ENCODE measurements around the gene CRIM1.

CRIM1 gene

GRCh38 chr2:36582538-36582937 is 227.0 kb downstream of the CRIM1 start:
- TF ChIP-seq CREB1 (IDR thresholded peaks at IDR 0.05; ENCODE audit: low read depth): no peak
- TF ChIP-seq TCF12 (IDR thresholded peaks at IDR 0.05; ENCODE audit: low read depth): no peak
- TF ChIP-seq EP300 (IDR thresholded peaks at IDR 0.05; ENCODE audit: borderline replicate concordance): no peak
- TF ChIP-seq REST (IDR thresholded peaks at IDR 0.05; ENCODE audit: low read depth): no peak
- no peak for TF ChIP-seq RAD21 (IDR thresholded peaks at IDR 0.05; ENCODE audit: low read depth)
- no peak for TF ChIP-seq TAF1 (IDR thresholded peaks at IDR 0.05; ENCODE audit: low read depth)
- TF ChIP-seq TEAD4 (IDR thresholded peaks at IDR 0.05): no peak
- no peak for TF ChIP-seq FOXM1 (IDR thresholded peaks at IDR 0.05; ENCODE audit: borderline replicate concordance, low read depth)
- no peak for TF ChIP-seq CEBPB (IDR thresholded peaks at IDR 0.05)

GRCh38 chr2:36582951-36583350 is 227.4 kb downstream of the CRIM1 start:
- TF ChIP-seq RAD21 (IDR thresholded peaks at IDR 0.05; ENCODE audit: low read depth) (no peak), TAF1 (IDR thresholded peaks at IDR 0.05; ENCODE audit: low read depth) (no peak), FOXM1 (IDR thresholded peaks at IDR 0.05; ENCODE audit: borderline replicate concordance, low read depth) (no peak), EP300 (IDR thresholded peaks at IDR 0.05; ENCODE audit: borderline replicate concordance) (no peak)

GRCh38 chr2:36584148-36584794 is 228.7 kb downstream of the CRIM1 start:
- no peak for TF ChIP-seq TAF1 (IDR thresholded peaks at IDR 0.05; ENCODE audit: low read depth)
- TF ChIP-seq NFIC (IDR thresholded peaks at IDR 0.05): no peak
- TF ChIP-seq REST (IDR thresholded peaks at IDR 0.05; ENCODE audit: low read depth): no peak
- no peak for TF ChIP-seq CEBPB (IDR thresholded peaks at IDR 0.05)
- no peak for TF ChIP-seq USF1 (IDR thresholded peaks at IDR 0.05)
- TF ChIP-seq EGR1 (IDR thresholded peaks at IDR 0.05): no peak
- TF ChIP-seq RAD21 (IDR thresholded peaks at IDR 0.05; ENCODE audit: low read depth): no peak
- TF ChIP-seq YY1 (IDR thresholded peaks at IDR 0.05; ENCODE audit: low read depth): no peak

GRCh38 chr2:36586672-36587071 is 231.1 kb downstream of the CRIM1 start:
- TF ChIP-seq ZBTB7A (IDR thresholded peaks at IDR 0.05; ENCODE audit: low read depth): no peak
- no peak for TF ChIP-seq RAD21 (IDR thresholded peaks at IDR 0.05; ENCODE audit: low read depth)
- TF ChIP-seq CEBPB (IDR thresholded peaks at IDR 0.05): no peak
- TF ChIP-seq CREB1 (IDR thresholded peaks at IDR 0.05; ENCODE audit: low read depth): no peak
- TF ChIP-seq EP300 (IDR thresholded peaks at IDR 0.05; ENCODE audit: borderline replicate concordance): no peak
- no peak for TF ChIP-seq EGR1 (IDR thresholded peaks at IDR 0.05)

- TF ChIP-seq TCF12 (IDR thresholded peaks at IDR 0.05; ENCODE audit: low read depth) (no peak), ZBTB7A (IDR thresholded peaks at IDR 0.05; ENCODE audit: low read depth) (no peak), REST (IDR thresholded peaks at IDR 0.05; ENCODE audit: low read depth) (no peak), CREB1 (IDR thresholded peaks at IDR 0.05; ENCODE audit: low read depth) (no peak), EGR1 (IDR thresholded peaks at IDR 0.05) (no peak), MAX (IDR thresholded peaks at IDR 0.05) (no peak), FOXM1 (IDR thresholded peaks at IDR 0.05; ENCODE audit: borderline replicate concordance, low read depth) (no peak), TEAD4 (IDR thresholded peaks at IDR 0.05) (no peak), RAD21 (IDR thresholded peaks at IDR 0.05; ENCODE audit: low read depth) (no peak), USF1 (IDR thresholded peaks at IDR 0.05) (no peak), TAF1 (IDR thresholded peaks at IDR 0.05; ENCODE audit: low read depth) (no peak)
Observed at GRCh38 chr2:36587101-36587500, 231.5 kb downstream of the CRIM1 start.
